ENCODE measurements around the gene ST8SIA5. TPM values are rescaled to one million over a fixed set of nuclear protein-coding genes. Genes with fewer than 3 reads are reported as not detected.

The ST8SIA5 gene
- total and polyA plus RNA-seq, 2 donors (not counting 1 experiment from before 2014, with no cell fraction given) = under 0.01 to 0.01 TPM

DNA sequence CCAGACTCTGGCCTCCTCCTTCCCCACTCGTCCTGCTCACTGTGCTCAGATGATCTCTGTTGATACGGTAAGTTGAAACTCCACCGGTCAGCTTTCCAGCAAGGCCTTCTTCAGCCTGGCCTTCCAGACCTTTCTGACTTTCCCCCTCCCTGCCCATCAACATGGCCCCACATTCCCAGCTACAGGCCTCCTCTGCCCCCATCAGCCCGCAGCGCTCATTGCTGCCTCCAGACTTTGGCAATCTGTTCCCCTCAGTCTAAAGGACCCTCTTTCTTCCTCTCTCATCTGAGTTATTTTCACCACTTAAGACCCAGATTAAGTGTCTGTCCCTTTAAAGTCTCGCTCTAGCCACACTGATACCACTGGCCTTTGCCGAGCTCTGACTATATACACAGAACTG lies 110.4 kb downstream of the ST8SIA5 start:
- Histone ChIP-seq H3K79me2 (ENCODE audit: control insufficient read depth, insufficient read depth, low read length) (no peaks in the 10 kb centered on the region), H3K4me1 (ENCODE audit: control insufficient read depth, extremely low read depth, insufficient read depth, low read length) (no peaks in the 10 kb centered on the region), H2AFZ (ENCODE audit: low read length) (no peak overlapping the region), H3K27me3 (ENCODE audit: control insufficient read depth, insufficient read depth, low read length) (no peaks in the 10 kb centered on the region), H3K36me3 (ENCODE audit: control insufficient read depth, insufficient read depth, low read length) (no peaks in the 10 kb centered on the region), H3K4me2 (ENCODE audit: extremely low read depth, insufficient read depth, low read length) (no peak overlapping the region), H3K27ac (ENCODE audit: insufficient read depth, low read length) (no peak overlapping the region), H3K4me3 (replicated peaks in 1 of 4; ENCODE audit: control extremely low read depth in 1 of 4, insufficient read depth in 1 of 4, low read depth in 3 of 4, low read length in 4 of 4) (no peak overlapping the region), H3K9ac (ENCODE audit: insufficient read depth, low read length) (no peak overlapping the region), H4K20me1 (ENCODE audit: control insufficient read depth, extremely low read depth, insufficient read depth, low read length) (no peaks in the 10 kb centered on the region), H3K9me3 (ENCODE audit: control insufficient read depth, insufficient read depth, low read depth, low read length) (no peaks in the 10 kb centered on the region)
- TF ChIP-seq, protein P1, sequence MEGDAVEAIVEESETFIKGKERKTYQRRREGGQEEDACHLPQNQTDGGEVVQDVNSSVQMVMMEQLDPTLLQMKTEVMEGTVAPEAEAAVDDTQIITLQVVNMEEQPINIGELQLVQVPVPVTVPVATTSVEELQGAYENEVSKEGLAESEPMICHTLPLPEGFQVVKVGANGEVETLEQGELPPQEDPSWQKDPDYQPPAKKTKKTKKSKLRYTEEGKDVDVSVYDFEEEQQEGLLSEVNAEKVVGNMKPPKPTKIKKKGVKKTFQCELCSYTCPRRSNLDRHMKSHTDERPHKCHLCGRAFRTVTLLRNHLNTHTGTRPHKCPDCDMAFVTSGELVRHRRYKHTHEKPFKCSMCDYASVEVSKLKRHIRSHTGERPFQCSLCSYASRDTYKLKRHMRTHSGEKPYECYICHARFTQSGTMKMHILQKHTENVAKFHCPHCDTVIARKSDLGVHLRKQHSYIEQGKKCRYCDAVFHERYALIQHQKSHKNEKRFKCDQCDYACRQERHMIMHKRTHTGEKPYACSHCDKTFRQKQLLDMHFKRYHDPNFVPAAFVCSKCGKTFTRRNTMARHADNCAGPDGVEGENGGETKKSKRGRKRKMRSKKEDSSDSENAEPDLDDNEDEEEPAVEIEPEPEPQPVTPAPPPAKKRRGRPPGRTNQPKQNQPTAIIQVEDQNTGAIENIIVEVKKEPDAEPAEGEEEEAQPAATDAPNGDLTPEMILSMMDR (conservative IDR thresholded peaks at IDR 0.05 in 1 of 2, IDR thresholded peaks at IDR 0.05 in 1 of 2; ENCODE audit: low read depth in 1 of 2, low read length in 2 of 2) = no peak
- no peak for TF ChIP-seq EZH2 (IDR thresholded peaks at IDR 0.05; ENCODE audit: low read length, missing control alignments)
- DNase-seq (ENCODE audit: low read depth in 2 of 2) = no peak

DNA sequence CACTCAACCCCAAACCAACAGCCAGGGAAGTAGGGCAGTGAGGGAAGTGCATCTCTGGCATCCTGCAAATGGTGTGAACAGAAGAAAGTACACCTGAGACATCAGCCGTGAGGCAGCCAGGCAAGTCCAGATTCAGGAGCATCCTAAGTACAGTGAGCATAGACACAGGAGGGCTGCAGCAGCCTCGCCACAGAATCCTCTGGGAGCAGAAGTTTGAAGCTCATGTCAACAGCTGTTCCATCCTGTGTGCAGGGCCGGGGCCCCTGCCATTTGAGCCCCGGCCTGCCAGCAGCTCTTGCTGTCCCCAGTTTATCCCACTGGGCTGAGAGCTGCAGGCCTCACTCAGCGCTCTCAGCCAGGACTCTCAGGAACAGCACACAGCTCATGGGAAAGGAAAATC lies 114.3 kb downstream of the ST8SIA5 start:
- Histone ChIP-seq H3K4me3 (replicated peaks in 1 of 4; ENCODE audit: control extremely low read depth in 1 of 4, insufficient read depth in 1 of 4, low read depth in 3 of 4, low read length in 4 of 4) (no peak overlapping the region), H3K36me3 (ENCODE audit: control insufficient read depth, insufficient read depth, low read length) (no peaks in the 10 kb centered on the region), H3K9me3 (ENCODE audit: control insufficient read depth, insufficient read depth, low read depth, low read length) (no peaks in the 10 kb centered on the region), H3K27ac (ENCODE audit: insufficient read depth, low read length) (no peak overlapping the region), H4K20me1 (ENCODE audit: control insufficient read depth, extremely low read depth, insufficient read depth, low read length) (no peaks in the 10 kb centered on the region), H3K79me2 (ENCODE audit: control insufficient read depth, insufficient read depth, low read length) (no peaks in the 10 kb centered on the region), H2AFZ (ENCODE audit: low read length) (no peak overlapping the region), H3K4me2 (ENCODE audit: extremely low read depth, insufficient read depth, low read length) (no peak overlapping the region), H3K9ac (ENCODE audit: insufficient read depth, low read length) (no peak overlapping the region), H3K4me1 (ENCODE audit: control insufficient read depth, extremely low read depth, insufficient read depth, low read length) (no peaks in the 10 kb centered on the region), H3K27me3 (ENCODE audit: control insufficient read depth, insufficient read depth, low read length) (no peaks in the 10 kb centered on the region)
- TF ChIP-seq EZH2 (IDR thresholded peaks at IDR 0.05; ENCODE audit: low read length, missing control alignments) = no peak
- TF ChIP-seq, protein P1 (conservative IDR thresholded peaks at IDR 0.05 in 1 of 2, IDR thresholded peaks at IDR 0.05 in 1 of 2; ENCODE audit: low read depth in 1 of 2, low read length in 2 of 2) = no peak
- no peak for DNase-seq (ENCODE audit: low read depth in 2 of 2)

DNA sequence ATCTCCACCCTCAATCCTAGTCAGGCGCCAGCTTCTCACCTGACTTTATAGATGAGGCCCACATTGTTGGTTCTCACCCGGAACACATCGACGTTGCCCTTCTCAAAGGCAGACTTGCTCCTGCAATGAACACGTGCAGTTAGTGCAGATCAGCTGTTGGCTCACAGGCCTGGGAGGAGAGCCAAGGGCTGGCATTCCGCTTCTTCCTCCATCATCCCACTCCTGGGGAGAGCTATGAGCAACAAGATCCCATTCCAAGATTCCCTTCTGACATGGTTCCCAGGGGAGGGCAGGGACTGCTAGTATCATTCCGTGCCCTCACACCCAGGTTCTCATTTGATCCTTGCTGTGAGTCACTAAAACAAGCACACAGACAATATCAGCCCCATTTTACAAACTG lies 114.9 kb downstream of the ST8SIA5 start:
- DNase-seq (ENCODE audit: low read depth in 2 of 2) = peak in 1 of 2 donors; percentile 12
- no peaks in the 10 kb centered on the region for H4K20me1 ChIP-seq (ENCODE audit: control insufficient read depth, extremely low read depth, insufficient read depth, low read length)

More for the DNA sequence above, 114.9 kb downstream of the ST8SIA5 start:
- H3K36me3 ChIP-seq (ENCODE audit: control insufficient read depth, insufficient read depth, low read length) = no peaks in the 10 kb centered on the region
- no peak overlapping the region for H3K27ac ChIP-seq (ENCODE audit: insufficient read depth, low read length)
- no peaks in the 10 kb centered on the region for H3K4me1 ChIP-seq (ENCODE audit: control insufficient read depth, extremely low read depth, insufficient read depth, low read length)
- no peaks in the 10 kb centered on the region for H3K79me2 ChIP-seq (ENCODE audit: control insufficient read depth, insufficient read depth, low read length)
- TF ChIP-seq, protein P1 (conservative IDR thresholded peaks at IDR 0.05 in 1 of 2, IDR thresholded peaks at IDR 0.05 in 1 of 2; ENCODE audit: low read depth in 1 of 2, low read length in 2 of 2) = no peak
- no peak for TF ChIP-seq EZH2 (IDR thresholded peaks at IDR 0.05; ENCODE audit: low read length, missing control alignments)
- H3K4me3 ChIP-seq (replicated peaks in 1 of 4; ENCODE audit: control extremely low read depth in 1 of 4, insufficient read depth in 1 of 4, low read depth in 3 of 4, low read length in 4 of 4) = no peak overlapping the region
- no peak overlapping the region for H2AFZ ChIP-seq (ENCODE audit: low read length)
- H3K9me3 ChIP-seq (ENCODE audit: control insufficient read depth, insufficient read depth, low read depth, low read length) = no peaks in the 10 kb centered on the region
- no peaks in the 10 kb centered on the region for H3K27me3 ChIP-seq (ENCODE audit: control insufficient read depth, insufficient read depth, low read length)
- no peak overlapping the region for H3K4me2 ChIP-seq (ENCODE audit: extremely low read depth, insufficient read depth, low read length)
- no peak overlapping the region for H3K9ac ChIP-seq (ENCODE audit: insufficient read depth, low read length)

All from fibroblast of lung (primary cell).